ENCODE measurements around the gene AEBP1.

- TF ChIP-seq CTCF (IDR thresholded peaks at IDR 0.05; ENCODE audit: low read depth, low read length) (no peak), EZH2phosphoT487 (IDR thresholded peaks at IDR 0.05; ENCODE audit: low read depth) (no peak)
Observed at GRCh38 chr7:44063547-44063893, 40.6 kb upstream of the AEBP1 start.

Data from OCI-LY3 (cell line).